OCI-LY3 (cell line): ENCODE data around the gene ANP32E.

Experiments
- EZH2phosphoT487 ChIP-seq: fragments of 200-600 bp; shearing (Covaris generic); IDR thresholded peaks from 2 replicates; pipeline ENCODE4 v1.6.1; 2018; ENCODE audit warnings: antibody characterized with exemption, mixed run types, low read depth
- TF ChIP-seq, protein P1 (sequence below): fragments of 200-600, 300-600 bp; sonication (generic); IDR thresholded peaks from 2 replicates; pipeline ENCODE4 v1.5.1; 2014; ENCODE audit warnings: antibody characterized with exemption, low read length, low read depth

DNA sequence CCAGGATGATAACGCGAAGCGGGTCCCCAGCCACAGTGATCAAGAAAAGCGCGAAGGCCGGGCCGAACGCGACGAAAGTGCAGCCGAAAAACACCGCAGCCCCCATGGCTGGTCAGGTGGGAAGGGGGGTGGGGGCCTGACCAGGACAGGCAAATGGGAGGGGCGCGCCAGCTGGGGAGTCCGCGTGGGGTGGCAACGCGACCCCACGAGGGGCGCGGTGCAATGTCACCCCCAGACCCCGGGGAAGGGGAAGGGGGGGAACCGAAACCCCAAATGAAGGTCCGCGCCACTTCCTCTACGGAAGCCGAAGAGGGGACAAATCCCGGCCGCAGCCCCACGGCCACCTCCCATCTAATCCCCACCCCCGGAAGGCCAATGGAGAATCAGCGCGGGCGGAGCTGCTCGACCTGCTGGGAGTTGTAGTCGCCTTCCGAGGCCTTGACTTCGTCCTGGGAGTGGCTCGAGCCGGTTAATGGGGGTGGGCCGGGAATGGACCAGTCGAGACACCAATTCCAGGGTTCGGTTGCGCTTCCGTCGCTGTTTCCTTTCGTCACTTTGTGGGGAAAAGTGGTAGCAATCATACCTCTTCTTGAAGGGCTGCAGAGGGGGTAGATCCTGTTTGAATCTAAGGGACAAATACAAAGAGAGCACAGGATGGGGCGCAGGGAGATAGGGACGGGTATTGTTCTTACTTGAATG is 32.9 kb upstream of the ANP32E start, which contains the start of gene APH1A:
- TF ChIP-seq, protein P1, sequence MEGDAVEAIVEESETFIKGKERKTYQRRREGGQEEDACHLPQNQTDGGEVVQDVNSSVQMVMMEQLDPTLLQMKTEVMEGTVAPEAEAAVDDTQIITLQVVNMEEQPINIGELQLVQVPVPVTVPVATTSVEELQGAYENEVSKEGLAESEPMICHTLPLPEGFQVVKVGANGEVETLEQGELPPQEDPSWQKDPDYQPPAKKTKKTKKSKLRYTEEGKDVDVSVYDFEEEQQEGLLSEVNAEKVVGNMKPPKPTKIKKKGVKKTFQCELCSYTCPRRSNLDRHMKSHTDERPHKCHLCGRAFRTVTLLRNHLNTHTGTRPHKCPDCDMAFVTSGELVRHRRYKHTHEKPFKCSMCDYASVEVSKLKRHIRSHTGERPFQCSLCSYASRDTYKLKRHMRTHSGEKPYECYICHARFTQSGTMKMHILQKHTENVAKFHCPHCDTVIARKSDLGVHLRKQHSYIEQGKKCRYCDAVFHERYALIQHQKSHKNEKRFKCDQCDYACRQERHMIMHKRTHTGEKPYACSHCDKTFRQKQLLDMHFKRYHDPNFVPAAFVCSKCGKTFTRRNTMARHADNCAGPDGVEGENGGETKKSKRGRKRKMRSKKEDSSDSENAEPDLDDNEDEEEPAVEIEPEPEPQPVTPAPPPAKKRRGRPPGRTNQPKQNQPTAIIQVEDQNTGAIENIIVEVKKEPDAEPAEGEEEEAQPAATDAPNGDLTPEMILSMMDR: no peak
- no peak for TF ChIP-seq EZH2phosphoT487
